Measurements from ENCODE around the gene LRBA.

DNA sequence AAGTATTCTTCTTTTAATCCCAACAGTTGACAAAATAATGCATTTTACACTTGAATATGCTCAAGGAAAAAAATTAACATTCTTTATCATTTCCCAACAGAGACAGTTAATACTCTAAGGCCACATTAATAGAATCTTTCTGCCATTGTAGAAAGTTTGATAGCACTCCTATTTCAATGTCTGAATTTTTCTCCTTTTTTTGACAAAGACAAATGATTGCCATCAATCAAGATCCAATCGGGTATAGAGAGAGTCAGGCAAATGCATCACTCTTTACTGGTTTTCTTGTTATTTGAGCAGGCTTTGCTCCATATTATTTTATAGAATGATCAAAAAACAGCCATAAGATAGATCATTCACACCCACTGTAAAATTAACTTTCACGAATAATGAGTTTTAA lies 387.0 kb downstream of the LRBA start:
- TF ChIP-seq JUN (IDR thresholded peaks at IDR 0.05) (no peak), CTCF (IDR thresholded peaks at IDR 0.05) (no peak), RAD21 (conservative IDR thresholded peaks at IDR 0.05 in 1 of 2, IDR thresholded peaks at IDR 0.05 in 1 of 2) (no peak), ESRRA (IDR thresholded peaks at IDR 0.05; ENCODE audit: borderline replicate concordance, low read length) (no peak), CHD2 (IDR thresholded peaks at IDR 0.05; ENCODE audit: low read length, partially characterized antibody) (no peak), EHMT2 (IDR thresholded peaks at IDR 0.05; ENCODE audit: low read depth) (no peak), KDM5A (IDR thresholded peaks at IDR 0.05) (no peak)

Measured in A549 (cell line).